B cell (primary cell): ENCODE data around the gene DTL.

Source experiments
- CTCF ChIP-seq: fragments of 200-600 bp; IDR thresholded peaks from one replicate; pipeline ENCODE4 v1.8.0; 2022; ENCODE audit warnings: antibody characterized with exemption, mild to moderate bottlenecking
- EZH2 ChIP-seq: IDR thresholded peaks from 2 replicates; pipeline ENCODE4 v1.6.1; 2012; ENCODE audit warnings: borderline replicate concordance, low read depth, mild to moderate bottlenecking, moderate library complexity, low read length; ENCODE audit not compliant: insufficient read depth, poor library complexity, severe bottlenecking

GRCh38 chr1:212124690-212125582, 89.4 kb downstream of the DTL start:
- TF ChIP-seq CTCF: no peak
- TF ChIP-seq EZH2: no peak
